NCI-H128 (cell line): Measurements from ENCODE around the gene FXYD1.

ENCODE experiments used
- DNase-seq: peaks from one replicate; lab custom pipeline; 2025; ENCODE audit not compliant: unreplicated experiment; lab: John Stamatoyannopoulos, UW

Gene FXYD1

GRCh38 chr19:35184267-35184666, 45.6 kb downstream of the FXYD1 start:
- DNase-seq, result no peak

- no peak for DNase-seq
Measured at GRCh38 chr19:35184884-35185283, 46.3 kb downstream of the FXYD1 start.
